Mesenchymal stem cell (in vitro differentiated cells and primary cell): ENCODE results near the gene KIAA0232.

Experiments used
- DNase-seq: peaks from one replicate; pipeline ENCODE4 v3.0.0-alpha.2; 2013
- H2AFZ ChIP-seq: one replicate; pipeline ENCODE4 v1.6.1; 2013; ENCODE audit warnings: low read depth, mild to moderate bottlenecking, control low read depth, inconsistent platforms, low read length, moderate library complexity
- H2AK5ac ChIP-seq: 2 replicates; pipeline ENCODE4 v1.6.1; 2013; ENCODE audit warnings: low read length, moderate library complexity, mild to moderate bottlenecking, inconsistent platforms; ENCODE audit not compliant: severe bottlenecking
- H2BK120ac ChIP-seq: one replicate; pipeline ENCODE4 v1.6.1; 2013; ENCODE audit warnings: low read depth, mild to moderate bottlenecking, inconsistent platforms, low read length, moderate library complexity
- H2BK12ac ChIP-seq, 2 experiments: one replicate each; pipeline ENCODE4 v1.6.1; 2013; ENCODE audit warnings: inconsistent platforms in 2 of 2, low read length in 2 of 2, mild to moderate bottlenecking in 2 of 2, moderate library complexity in 2 of 2, control low read depth in 1 of 2
- H2BK15ac ChIP-seq: one replicate; pipeline ENCODE4 v1.6.1; 2013; ENCODE audit warnings: mild to moderate bottlenecking, low read depth, inconsistent platforms; ENCODE audit not compliant: poor library complexity, severe bottlenecking
- H2BK5ac ChIP-seq: 2 replicates; pipeline ENCODE4 v1.6.1; 2013; ENCODE audit warnings: low read depth, mild to moderate bottlenecking, low read length, control low read depth, inconsistent platforms; ENCODE audit not compliant: poor library complexity, severe bottlenecking
- H3K14ac ChIP-seq, 2 experiments: one replicate each; pipeline ENCODE4 v1.6.1; 2013; ENCODE audit warnings: inconsistent platforms in 2 of 2, low read length in 2 of 2, control low read depth in 1 of 2, mild to moderate bottlenecking in 1 of 2, moderate library complexity in 1 of 2
- H3K18ac ChIP-seq, 2 experiments: one replicate each; pipeline ENCODE4 v1.6.1; 2013; ENCODE audit warnings: inconsistent platforms in 2 of 2, low read length in 2 of 2, control low read depth in 1 of 2, low read depth in 1 of 2, mild to moderate bottlenecking in 1 of 2
- H3K23ac ChIP-seq, 2 experiments: one replicate each; pipeline ENCODE4 v1.6.1; 2013; ENCODE audit warnings: inconsistent platforms in 2 of 2, low read length in 2 of 2, mild to moderate bottlenecking in 2 of 2, moderate library complexity in 2 of 2, control low read depth in 1 of 2
- H3K27ac ChIP-seq: 2 replicates; pipeline ENCODE4 v1.5.1; 2013; ENCODE audit warnings: mild to moderate bottlenecking, moderate library complexity, low read length, control low read depth, inconsistent platforms; ENCODE audit not compliant: poor library complexity, severe bottlenecking
- H3K27me3 ChIP-seq, 2 experiments: 2 replicates each; pipeline versions ENCODE4 v1.6.1 to v1.7.0; 2013; ENCODE audit warnings: low read length in 2 of 2, mild to moderate bottlenecking in 2 of 2, moderate library complexity in 2 of 2, control low read depth in 1 of 2, inconsistent platforms in 1 of 2; ENCODE audit not compliant: control insufficient read depth in 1 of 2, insufficient read depth in 1 of 2
- H3K36me3 ChIP-seq, 2 experiments: 2 replicates each; pipeline versions ENCODE4 v1.6.1 to v1.7.0; 2013; ENCODE audit warnings: low read length in 2 of 2, control low read depth in 1 of 2, inconsistent platforms in 1 of 2, low read depth in 1 of 2, mild to moderate bottlenecking in 1 of 2; ENCODE audit not compliant: insufficient read depth in 2 of 2, control insufficient read depth in 1 of 2
- H3K4ac ChIP-seq, 2 experiments: one replicate each; pipeline ENCODE4 v1.6.1; 2013; ENCODE audit warnings: inconsistent platforms in 2 of 2, low read length in 2 of 2, mild to moderate bottlenecking in 2 of 2, moderate library complexity in 2 of 2, control low read depth in 1 of 2, low read depth in 1 of 2
- H3K4me1 ChIP-seq: 2 replicates; pipeline ENCODE4 v1.6.1; 2013; ENCODE audit warnings: low read depth, low read length, control low read depth; ENCODE audit not compliant: control insufficient read depth, insufficient read depth
- H3K4me2 ChIP-seq: 2 replicates; pipeline ENCODE4 v1.6.1; 2013; ENCODE audit warnings: low read length, mild to moderate bottlenecking, inconsistent platforms; ENCODE audit not compliant: poor library complexity, severe bottlenecking
- H3K4me3 ChIP-seq, 2 experiments: 2 replicates each; pipeline versions ENCODE4 v1.5.1 to v1.7.0; 2013; ENCODE audit warnings: low read length in 2 of 2, mild to moderate bottlenecking in 2 of 2, control low read depth in 1 of 2, low read depth in 1 of 2; ENCODE audit not compliant: insufficient read depth in 1 of 2
- H3K79me1 ChIP-seq: replicated peaks from 2 replicates; pipeline ENCODE4 v1.6.1; 2013; ENCODE audit warnings: mild to moderate bottlenecking, control low read depth, low read length, inconsistent platforms; ENCODE audit not compliant: poor library complexity, severe bottlenecking
- H3K9ac ChIP-seq: 2 replicates; pipeline ENCODE4 v1.7.0; 2013; ENCODE audit warnings: mild to moderate bottlenecking, low read length, moderate library complexity
- H3K9me3 ChIP-seq: 2 replicates; pipeline ENCODE4 v1.7.0; 2013; ENCODE audit warnings: mild to moderate bottlenecking, low read length; ENCODE audit not compliant: control insufficient read depth
- H4K8ac ChIP-seq: one replicate; pipeline ENCODE4 v1.6.1; 2013; ENCODE audit warnings: inconsistent platforms, mild to moderate bottlenecking, low read length, moderate library complexity
- H4K91ac ChIP-seq: one replicate; pipeline ENCODE4 v1.6.1; 2013; ENCODE audit warnings: mild to moderate bottlenecking, low read length, inconsistent platforms
- WGBS: methylation state at CpG from one replicate; pipeline ENCODE4 v1.1.7; 2013; ENCODE audit warnings: mixed read lengths; 5-methylcytosine and 5-hydroxymethylcytosine counted together

Gene KIAA0232

DNA sequence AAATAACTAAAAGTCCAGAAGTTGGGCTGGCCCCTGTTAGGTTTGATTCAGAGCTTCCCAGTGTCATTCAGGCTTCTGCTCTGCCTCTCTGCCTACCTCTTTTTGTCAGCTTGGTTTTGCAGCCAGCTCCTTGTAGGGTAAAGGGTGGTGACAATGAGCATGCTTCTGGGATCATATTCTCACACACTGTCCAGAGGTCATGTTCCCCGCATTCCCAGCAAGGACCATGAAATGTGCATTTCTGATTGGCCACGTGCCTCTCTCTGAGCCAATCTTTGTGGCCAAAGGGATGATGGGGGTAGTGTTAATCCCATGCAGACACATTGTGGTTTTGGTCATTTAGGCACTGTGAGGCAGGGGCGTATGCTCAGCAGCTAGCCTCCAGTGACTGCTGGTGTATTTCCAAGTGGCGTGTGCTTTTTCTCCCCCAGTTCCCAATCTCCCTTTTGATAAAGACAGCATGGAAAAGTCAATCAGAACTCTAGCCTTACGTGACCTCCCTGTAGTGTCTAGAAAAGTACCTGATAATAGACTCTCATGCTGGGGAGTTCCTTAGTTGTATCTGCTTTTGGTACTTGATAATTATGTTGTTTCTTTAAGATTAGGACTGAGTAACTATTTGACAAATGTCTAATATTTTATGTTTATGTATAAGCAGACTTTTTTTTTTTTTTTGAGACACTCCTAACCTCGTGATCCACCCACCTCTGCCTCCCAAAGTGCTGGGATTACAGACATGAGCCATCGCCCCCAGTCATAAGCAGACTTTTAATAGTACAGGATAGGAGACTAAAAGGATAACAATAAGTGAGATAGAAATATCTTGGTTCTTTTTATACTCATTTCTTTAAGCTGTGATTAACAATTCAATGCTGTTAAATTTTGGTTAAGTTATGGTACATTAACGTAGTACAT lies 57.8 kb downstream of the KIAA0232 start:
- DNase-seq = peak; percentile 78
- no peak overlapping the region for H3K4me3 ChIP-seq
- H2BK12ac ChIP-seq = no peak overlapping the region
- H2AK5ac ChIP-seq = no peak overlapping the region
- H2BK5ac ChIP-seq = no peak overlapping the region
- H4K91ac ChIP-seq = no peak overlapping the region
- no peak overlapping the region for H3K4me2 ChIP-seq
- H3K4ac ChIP-seq = no peak overlapping the region
- no peak overlapping the region for H2AFZ ChIP-seq
- no peak overlapping the region for H3K14ac ChIP-seq
- no peak overlapping the region for H3K27ac ChIP-seq
- no peaks in the 10 kb centered on the region for H3K9me3 ChIP-seq
- H3K79me1 ChIP-seq = peaks cover 12% of the 10 kb centered on the region
- no peak overlapping the region for H3K18ac ChIP-seq
- H3K23ac ChIP-seq = no peak overlapping the region
- no peak overlapping the region for H2BK15ac ChIP-seq
- peak overlapping the region; percentile 35 for H4K8ac ChIP-seq
- H3K36me3 ChIP-seq = peaks cover 12 to 16% of the 10 kb centered on the region in 2 experiments
- H3K27me3 ChIP-seq = no peaks in the 10 kb centered on the region
- no peak overlapping the region for H2BK120ac ChIP-seq
- 47% methylated on average over 3 of the region's 8 CpGs for WGBS
- peak overlapping the region; percentile 28 for H3K9ac ChIP-seq
- H3K4me1 ChIP-seq = peaks cover 9% of the 10 kb centered on the region

DNA sequence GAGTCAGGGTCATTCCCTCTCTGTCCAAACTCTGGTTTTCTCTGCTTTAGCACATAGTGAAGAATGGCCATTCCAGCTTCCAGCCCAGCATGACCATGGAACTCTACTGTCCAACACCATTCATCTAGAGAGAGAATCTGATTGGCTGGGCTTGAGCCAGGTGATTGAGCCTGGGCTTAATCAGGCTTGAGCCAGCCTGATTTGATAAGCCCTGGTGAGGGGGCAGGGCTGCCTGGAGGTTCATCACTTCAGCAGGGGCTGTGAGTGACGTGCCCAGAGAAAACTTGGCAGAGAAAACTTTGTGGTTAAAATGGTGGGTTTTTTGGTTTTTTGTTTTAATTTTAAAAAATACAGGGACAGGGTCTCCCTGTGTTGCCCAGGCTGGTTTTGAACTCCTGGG lies 62.5 kb downstream of the KIAA0232 start:
- Histone ChIP-seq H3K18ac (no peak overlapping the region), H3K4me3 (no peak overlapping the region), H2AK5ac (no peak overlapping the region), H3K14ac (no peak overlapping the region), H3K4me2 (no peak overlapping the region), H2BK15ac (no peak overlapping the region), H3K9ac (no peak overlapping the region), H4K91ac (no peak overlapping the region), H3K4me1 (peaks cover 3% of the 10 kb centered on the region), H3K79me1 (peaks cover 25% of the 10 kb centered on the region), H3K27me3 (no peaks in the 10 kb centered on the region), H2BK120ac (no peak overlapping the region), H2AFZ (no peak overlapping the region), H2BK12ac (no peak overlapping the region), H3K4ac (no peak overlapping the region), H2BK5ac (no peak overlapping the region), H3K9me3 (no peaks in the 10 kb centered on the region), H4K8ac (no peak overlapping the region), H3K23ac (no peak overlapping the region), H3K36me3 (peaks cover 25 to 42% of the 10 kb centered on the region in 2 experiments), H3K27ac (no peak overlapping the region)
- DNase-seq = no peak
- 100% methylated on average over 1 of the region's 1 CpG for WGBS

DNA sequence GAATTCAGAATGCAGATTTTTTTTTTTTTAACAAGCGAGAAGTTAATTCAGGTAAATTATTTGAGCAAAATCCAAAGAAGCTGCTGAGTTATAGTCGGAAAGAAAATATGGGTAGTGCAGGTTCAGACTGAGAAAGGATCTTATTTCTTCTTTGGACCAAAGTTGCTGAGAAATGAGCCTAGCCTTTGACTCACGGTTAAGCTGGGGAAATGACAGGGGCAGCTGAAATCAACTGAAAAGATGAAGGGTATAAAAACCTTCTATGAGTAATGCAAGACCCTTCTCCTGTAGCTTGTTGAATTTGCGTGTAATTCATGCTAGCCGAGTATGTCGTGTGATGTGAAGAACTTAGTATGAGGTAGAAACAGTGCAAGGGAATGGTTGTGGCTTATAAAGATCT lies 63.0 kb downstream of the KIAA0232 start:
- Histone ChIP-seq H3K14ac (no peak overlapping the region), H3K36me3 (peaks cover 25 to 42% of the 10 kb centered on the region in 2 experiments), H2BK5ac (no peak overlapping the region), H3K9ac (no peak overlapping the region), H3K18ac (no peak overlapping the region), H3K23ac (no peak overlapping the region), H3K4me1 (no peaks in the 10 kb centered on the region), H2BK120ac (no peak overlapping the region), H3K4me2 (no peak overlapping the region), H2AFZ (no peak overlapping the region), H3K4me3 (no peak overlapping the region), H2BK15ac (no peak overlapping the region), H3K9me3 (no peaks in the 10 kb centered on the region), H3K4ac (no peak overlapping the region), H3K27ac (no peak overlapping the region), H3K79me1 (peaks cover 26% of the 10 kb centered on the region), H2AK5ac (no peak overlapping the region), H4K8ac (no peak overlapping the region), H3K27me3 (no peaks in the 10 kb centered on the region), H4K91ac (no peak overlapping the region), H2BK12ac (no peak overlapping the region)
- DNase-seq = no peak
- WGBS = 98% methylated on average over 6 of the region's 6 CpGs

DNA sequence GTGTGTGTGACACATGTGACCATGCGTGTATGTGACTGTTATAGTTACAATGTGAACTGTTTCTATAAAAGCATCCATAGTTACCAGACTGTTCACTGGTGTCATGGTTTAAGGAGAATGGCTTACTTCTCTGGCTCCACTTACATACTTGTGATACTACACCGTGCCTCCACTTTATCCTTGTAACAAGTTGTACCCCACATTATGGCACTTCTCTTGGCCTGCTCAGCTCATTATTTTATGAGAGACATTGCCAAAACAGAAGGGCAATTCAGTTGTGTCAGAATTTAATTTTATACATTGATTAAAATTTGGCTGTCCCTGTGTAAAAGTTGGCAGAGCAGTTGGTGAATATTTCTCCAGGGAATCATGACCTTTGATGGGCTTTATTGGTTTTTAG lies 64.7 kb downstream of the KIAA0232 start:
- H2BK120ac ChIP-seq = no peak overlapping the region
- H2AK5ac ChIP-seq = no peak overlapping the region
- H3K4me3 ChIP-seq = no peak overlapping the region
- H3K36me3 ChIP-seq = peaks cover 27 to 46% of the 10 kb centered on the region in 2 experiments
- no peak for DNase-seq
- no peak overlapping the region for H4K91ac ChIP-seq
- WGBS = 50% methylated on average over 2 of the region's 2 CpGs
- no peaks in the 10 kb centered on the region for H3K4me1 ChIP-seq
- no peak overlapping the region for H4K8ac ChIP-seq
- H2BK5ac ChIP-seq = no peak overlapping the region
- H3K4ac ChIP-seq = no peak overlapping the region
- H2BK15ac ChIP-seq = no peak overlapping the region
- H2BK12ac ChIP-seq = no peak overlapping the region
- H3K4me2 ChIP-seq = no peak overlapping the region
- no peak overlapping the region for H3K14ac ChIP-seq
- H3K27me3 ChIP-seq = no peaks in the 10 kb centered on the region
- H3K23ac ChIP-seq = no peak overlapping the region
- H2AFZ ChIP-seq = no peak overlapping the region
- H3K9ac ChIP-seq = no peak overlapping the region
- no peak overlapping the region for H3K27ac ChIP-seq
- no peak overlapping the region for H3K18ac ChIP-seq
- peaks cover 3% of the 10 kb centered on the region for H3K9me3 ChIP-seq
- peaks cover 31% of the 10 kb centered on the region for H3K79me1 ChIP-seq
